Stimulated activated CD8-positive, alpha-beta memory T cell treated with anti-CD3 and anti-CD28 coated beads, Interleukin-12 subunit alpha, Interleukin-12 subunit beta, amount 100 ng/mL, for 1 hour (primary cell): ENCODE measurements around the gene ZNF443.
A peak's percentile ranks its signal among the peaks of the same experiment; 100 is the strongest.
"Not testable (repeated sequence)": the region's sequence is repeated elsewhere in the genome, so short reads cannot be mapped to it uniquely, and the experiment has no call there.

Source experiments
- DNase-seq: peaks from one replicate; pipeline ENCODE4 v3.0.0-alpha.2; 2020; ENCODE audit warnings: low read depth

The ZNF443 gene

DNA sequence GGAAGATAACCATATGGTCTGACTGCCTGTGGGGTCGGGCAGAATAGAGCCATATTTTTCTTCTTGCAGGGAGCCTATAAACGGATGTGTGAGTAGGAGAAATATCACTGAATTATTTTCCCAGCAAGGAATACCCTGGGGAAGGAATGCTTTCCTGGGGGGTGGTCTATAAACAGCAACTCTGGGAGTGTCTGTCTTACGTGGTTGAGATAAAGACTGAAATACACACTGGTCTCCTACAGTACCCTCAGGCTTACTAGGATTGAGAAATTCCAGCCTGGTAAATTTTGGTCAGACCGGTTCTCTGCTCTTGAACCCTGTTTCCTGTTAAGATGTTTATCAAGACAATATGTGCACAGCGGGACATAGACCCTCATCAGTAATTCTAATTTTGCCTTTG lies 23.5 kb downstream of the ZNF443 start:
- DNase-seq: not testable (repeated sequence)

DNA sequence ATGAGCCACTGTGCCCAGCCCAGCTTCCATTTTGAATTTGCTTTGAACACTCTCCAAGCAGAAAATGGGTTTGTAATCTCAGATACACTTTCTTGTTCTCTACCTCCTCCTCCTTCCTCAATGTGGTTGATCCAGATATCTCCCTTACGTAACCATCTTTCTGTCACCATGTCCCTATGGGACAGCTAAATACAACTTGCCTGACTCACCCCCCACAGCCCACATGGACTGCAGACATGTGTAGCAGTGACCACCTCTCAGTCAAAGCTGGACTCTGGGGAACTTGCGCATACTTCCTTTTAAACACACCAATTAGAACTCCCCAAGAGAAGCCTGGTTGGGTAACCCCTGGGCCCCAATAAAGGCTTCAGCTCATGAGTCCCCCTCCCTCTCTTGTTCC lies 28.9 kb downstream of the ZNF443 start:
- no peak for DNase-seq

DNA sequence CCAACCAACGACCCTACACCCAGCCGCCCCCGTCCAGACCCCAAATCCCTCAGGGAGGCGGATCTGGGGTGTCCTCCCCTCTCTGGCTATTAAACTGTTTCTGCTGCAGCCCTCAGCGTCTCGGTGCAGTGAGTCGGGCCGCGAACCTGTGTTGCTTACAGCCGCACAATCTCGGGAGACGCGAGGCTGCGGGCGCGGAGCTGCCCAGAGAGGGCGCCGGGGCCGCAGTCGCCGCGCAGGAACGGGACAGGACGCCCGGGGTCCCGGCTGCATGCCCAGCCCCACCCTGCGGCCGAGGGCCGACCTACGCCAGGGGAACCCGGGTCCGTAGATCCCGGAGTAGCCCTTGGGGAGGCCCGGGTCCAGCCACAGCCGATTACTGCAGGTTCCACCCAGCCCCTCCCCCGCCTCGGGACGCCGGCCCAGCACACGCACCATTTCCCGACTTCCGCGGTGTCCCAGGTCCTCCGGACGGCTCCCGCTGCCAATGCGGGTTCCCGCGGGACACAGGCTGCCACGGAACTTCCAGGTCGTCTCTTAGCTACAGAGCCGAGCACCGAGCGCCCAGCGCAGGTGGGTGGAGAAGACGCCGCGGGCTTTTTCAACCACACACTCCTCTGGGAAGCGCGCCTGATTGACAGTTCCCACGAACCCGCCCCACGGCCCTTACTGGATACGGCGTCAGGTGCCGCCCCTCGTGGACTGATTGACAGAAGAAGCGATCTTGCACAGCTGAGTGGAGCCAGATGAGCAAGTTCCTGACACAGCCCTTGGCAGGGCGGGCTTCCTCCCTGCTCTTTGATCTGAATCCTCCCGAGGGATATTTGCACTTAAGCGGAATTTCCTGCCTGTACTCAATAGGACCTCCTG lies 40.0 kb downstream of the ZNF443 start, which contains the start of gene ZNF799:
Gene ZNF799, minus strand, starts transcription at position 639 of the 870 bp plus-strand sequence. Its CDS starts 201 bp downstream, at position 438.
- peak; percentile 71 for DNase-seq

GRCh38 chr19:12399901-12400632 lies 40.8 kb downstream of the ZNF443 start:
- DNase-seq: not testable (repeated sequence)

DNA sequence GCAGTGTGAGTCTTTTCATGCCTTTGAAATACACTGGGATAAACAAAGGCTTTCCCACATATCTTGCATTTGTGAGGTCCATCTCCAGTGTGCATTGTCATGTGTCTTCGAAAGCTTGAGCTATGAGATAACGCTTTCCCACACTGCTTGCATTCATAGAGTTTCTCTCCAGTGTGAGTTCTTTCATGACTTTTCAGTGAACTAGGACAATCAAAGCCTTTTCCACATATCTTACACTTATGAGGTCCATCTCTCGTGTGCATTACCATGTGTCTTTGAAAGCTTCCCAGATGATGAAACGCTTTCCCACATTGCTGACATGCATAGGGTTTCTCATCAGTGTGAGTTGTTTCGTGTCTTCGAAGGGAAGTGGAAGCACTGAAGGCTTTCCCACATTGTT lies 49.7 kb downstream of the ZNF443 start:
- not testable (repeated sequence) for DNase-seq

DNA sequence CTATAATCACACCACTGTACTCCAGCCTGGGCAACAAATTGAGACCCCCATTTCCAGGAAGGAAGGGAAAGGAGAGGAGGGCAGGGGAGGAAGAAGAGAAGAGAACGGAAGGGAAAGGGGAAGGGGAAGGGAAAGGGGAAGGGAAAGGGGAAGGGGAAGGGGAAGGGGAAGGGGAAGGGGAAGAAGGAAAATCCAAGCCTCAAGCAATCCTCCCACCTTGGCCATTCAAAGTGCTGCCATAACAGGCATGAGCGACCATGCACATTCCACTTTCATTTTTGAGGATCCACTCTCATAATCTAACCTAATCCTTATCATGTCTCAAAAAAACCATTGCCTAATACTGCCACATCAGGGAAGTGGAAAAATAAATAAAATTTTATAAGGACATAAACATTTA lies 54.5 kb downstream of the ZNF443 start:
- not testable (repeated sequence) for DNase-seq

DNA sequence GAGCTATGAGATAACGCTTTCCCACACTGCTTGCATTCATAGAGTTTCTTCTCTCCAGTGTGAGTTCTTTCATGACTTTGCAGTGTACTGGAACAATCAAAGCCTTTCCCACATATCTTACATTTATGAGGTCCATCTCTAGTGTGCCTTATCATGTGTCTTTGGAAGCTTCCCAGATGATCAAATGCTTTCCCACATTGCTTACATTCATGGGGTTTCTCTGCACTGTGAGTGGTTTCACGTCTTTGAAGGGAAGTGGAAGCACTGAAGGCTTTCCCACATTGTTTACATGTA lies 60.4 kb downstream of the ZNF443 start:
- DNase-seq: no peak

DNA sequence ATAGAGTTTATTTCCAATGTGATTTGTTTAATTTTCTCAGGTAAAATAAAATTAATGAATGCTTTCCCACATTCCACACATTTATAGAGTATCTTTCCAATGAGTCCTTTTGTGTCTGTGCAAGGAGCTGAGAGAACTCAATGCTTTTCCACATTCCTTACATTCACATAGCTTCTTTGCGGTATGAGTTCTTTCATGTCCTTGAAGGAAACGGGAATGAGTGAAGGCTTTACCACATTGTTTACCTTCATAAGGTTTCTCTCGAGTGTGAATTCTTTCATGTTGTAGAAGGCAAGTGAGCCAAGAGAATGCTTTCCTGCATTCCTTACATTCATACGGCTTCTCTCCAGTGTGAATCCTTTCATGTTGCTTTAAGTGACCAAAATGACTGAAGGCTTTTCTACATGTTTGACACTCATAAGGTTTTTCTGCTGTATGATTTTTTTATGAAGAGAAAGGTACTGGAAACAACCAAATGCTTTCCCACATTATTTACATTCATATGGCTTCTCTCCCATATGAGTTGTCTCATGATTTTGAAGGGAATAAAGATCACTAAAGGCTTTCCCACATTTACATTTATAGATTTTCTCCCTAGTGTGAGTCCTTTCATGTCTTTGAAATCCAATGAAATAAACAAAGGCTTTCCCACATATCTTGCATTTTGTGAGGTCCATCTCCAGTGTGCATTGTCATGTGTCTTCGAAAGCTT lies 60.9 kb downstream of the ZNF443 start:
- no peak for DNase-seq
